Trophoblast cell (in vitro differentiated cells and primary cell): ENCODE data around the gene EID1.

Source experiments
- DNase-seq, 2 donors: peaks; one replicate each; pipeline ENCODE4 v3.0.0-alpha.2; 2016
- H2AFZ ChIP-seq: 2 replicates; pipeline ENCODE4 v1.6.1; 2013; ENCODE audit warnings: low read length, moderate library complexity, mild to moderate bottlenecking; ENCODE audit not compliant: insufficient read depth, poor library complexity
- H2AK5ac ChIP-seq: 2 replicates; pipeline ENCODE4 v1.6.1; 2013; ENCODE audit warnings: mild to moderate bottlenecking, low read length
- H2BK120ac ChIP-seq: 2 replicates; pipeline ENCODE4 v1.6.1; 2013; ENCODE audit warnings: low read length, mild to moderate bottlenecking, moderate library complexity; ENCODE audit not compliant: insufficient read depth, poor library complexity
- H2BK12ac ChIP-seq: 2 replicates; pipeline ENCODE4 v1.6.1; 2013; ENCODE audit warnings: mild to moderate bottlenecking, low read length, moderate library complexity
- H2BK5ac ChIP-seq: 2 replicates; pipeline ENCODE4 v1.6.1; 2013; ENCODE audit warnings: low read length, low read depth, moderate library complexity, mild to moderate bottlenecking; ENCODE audit not compliant: poor library complexity
- H3K14ac ChIP-seq: 2 replicates; pipeline ENCODE4 v1.6.1; 2013; ENCODE audit warnings: mild to moderate bottlenecking, low read length
- H3K18ac ChIP-seq: 2 replicates; pipeline ENCODE4 v1.6.1; 2013; ENCODE audit warnings: mild to moderate bottlenecking, low read length
- H3K23ac ChIP-seq: 2 replicates; pipeline ENCODE4 v1.6.1; 2013; ENCODE audit warnings: low read length
- H3K27ac ChIP-seq: 2 replicates; pipeline ENCODE4 v1.5.1; 2013; ENCODE audit warnings: low read depth, mild to moderate bottlenecking, inconsistent platforms, low read length, moderate library complexity
- H3K27me3 ChIP-seq: 2 replicates; pipeline ENCODE4 v1.6.1; 2013; ENCODE audit warnings: inconsistent platforms, mild to moderate bottlenecking, low read length, moderate library complexity; ENCODE audit not compliant: insufficient read depth
- H3K36me3 ChIP-seq, 2 experiments: 1 replicate in 1 of 2; 2 replicates in 1 of 2; pipeline ENCODE4 v1.6.1; 2013; ENCODE audit warnings: low read length in 2 of 2, mild to moderate bottlenecking in 2 of 2, moderate library complexity in 1 of 2; ENCODE audit not compliant: insufficient read depth in 2 of 2, control insufficient read depth in 1 of 2
- H3K4ac ChIP-seq: 2 replicates; pipeline ENCODE4 v1.6.1; 2013; ENCODE audit warnings: low read depth, mild to moderate bottlenecking, low read length, moderate library complexity
- H3K4me1 ChIP-seq, 2 experiments: 1 replicate in 1 of 2; 2 replicates in 1 of 2; pipeline ENCODE4 v1.6.1; 2013; ENCODE audit warnings: low read length in 2 of 2, mild to moderate bottlenecking in 2 of 2, moderate library complexity in 1 of 2; ENCODE audit not compliant: insufficient read depth in 2 of 2, control insufficient read depth in 1 of 2
- H3K4me2 ChIP-seq: 2 replicates; pipeline ENCODE4 v1.6.1; 2013; ENCODE audit warnings: inconsistent platforms, mild to moderate bottlenecking, low read length, moderate library complexity
- H3K4me3 ChIP-seq: 2 replicates; pipeline ENCODE4 v1.5.1; 2013; ENCODE audit warnings: mild to moderate bottlenecking, low read depth, low read length, inconsistent platforms
- H3K79me1 ChIP-seq: one replicate; pipeline ENCODE4 v1.6.1; 2013; ENCODE audit warnings: low read length
- H3K79me2 ChIP-seq: 2 replicates; pipeline ENCODE4 v1.6.1; 2013; ENCODE audit warnings: low read length, mild to moderate bottlenecking; ENCODE audit not compliant: control insufficient read depth, insufficient read depth, poor library complexity
- H3K9ac ChIP-seq: 2 replicates; pipeline ENCODE4 v1.6.1; 2013; ENCODE audit warnings: mild to moderate bottlenecking, low read length
- H3K9me3 ChIP-seq: 2 replicates; pipeline ENCODE4 v1.6.1; 2013; ENCODE audit warnings: low read depth, mild to moderate bottlenecking, control low read depth, inconsistent platforms, low read length; ENCODE audit not compliant: insufficient read depth
- H4K12ac ChIP-seq: 2 replicates; pipeline ENCODE4 v1.6.1; 2013; ENCODE audit warnings: low read depth, mild to moderate bottlenecking, low read length, moderate library complexity
- H4K8ac ChIP-seq: 2 replicates; pipeline ENCODE4 v1.6.1; 2013; ENCODE audit warnings: low read depth, mild to moderate bottlenecking, low read length, moderate library complexity
- H4K91ac ChIP-seq: one replicate; pipeline ENCODE4 v1.6.1; 2013; ENCODE audit warnings: low read depth, mild to moderate bottlenecking, low read length, moderate library complexity
- WGBS: extraction: QIAGEN DNeasy Blood & Tissue Kit; methylation state at CpG from one replicate; pipeline ENCODE4 v1.1.7; 2013; ENCODE audit warnings: missing lambda C conversion rate; ENCODE audit not compliant: insufficient read length, insufficient coverage; ENCODE audit errors: extremely low coverage; 5-methylcytosine and 5-hydroxymethylcytosine counted together

EID1 gene

DNA sequence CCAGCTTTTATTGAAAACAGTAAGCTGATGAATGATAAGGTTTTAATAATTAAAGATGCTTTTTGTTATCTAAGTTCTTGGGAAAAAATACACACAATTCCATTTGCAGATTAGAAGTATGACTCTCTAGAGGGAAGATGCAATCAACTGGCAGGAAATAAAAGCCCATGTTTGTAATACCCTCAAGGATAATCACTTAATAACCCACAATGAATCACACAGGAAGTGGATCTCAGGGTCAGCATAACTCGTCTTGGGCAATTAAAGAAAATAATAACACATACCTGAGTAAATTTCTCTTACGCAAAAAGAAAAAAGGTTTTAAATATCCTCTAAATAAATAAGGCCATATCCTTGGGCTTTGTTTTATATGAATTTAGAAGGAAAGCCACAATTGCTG is 9.4 kb upstream of the EID1 start:
- no peak overlapping the region for H3K18ac ChIP-seq
- no CpG with 5 or more reads among the region's 2 CpGs for WGBS

DNA sequence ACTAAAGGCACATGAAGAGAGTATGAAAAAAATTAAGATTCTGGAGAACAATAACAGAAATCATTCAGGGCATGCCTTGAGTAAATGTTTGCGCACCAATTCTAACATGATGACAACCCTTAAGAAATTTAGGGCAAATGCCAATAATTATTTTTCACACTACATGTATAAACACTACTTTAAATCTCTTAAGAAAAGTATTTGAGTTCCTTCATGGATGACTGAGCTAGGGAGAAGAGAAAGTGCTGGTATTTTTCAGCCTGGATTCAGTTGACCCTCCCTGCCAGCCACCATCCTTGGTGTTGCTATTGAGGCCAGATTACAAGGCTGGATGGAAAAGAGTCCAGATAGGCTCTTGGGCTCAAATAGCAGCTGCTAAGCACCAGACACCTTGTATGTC is 8.0 kb upstream of the EID1 start:
- Histone ChIP-seq H2AFZ (no peak overlapping the region), H3K4me3 (no peak overlapping the region), H2BK120ac (no peak overlapping the region), H3K23ac (no peak overlapping the region), H3K18ac (no peak overlapping the region), H4K91ac (no peak overlapping the region), H3K9ac (peak overlapping the region; percentile 68), H3K27ac (no peak overlapping the region), H3K4me1 (peaks cover 0 to 1% of the 10 kb centered on the region in 2 experiments), H3K14ac (no peak overlapping the region), H2BK5ac (no peak overlapping the region), H3K27me3 (no peaks in the 10 kb centered on the region), H2AK5ac (no peak overlapping the region), H4K8ac (no peak overlapping the region), H3K4me2 (no peak overlapping the region), H3K9me3 (no peaks in the 10 kb centered on the region), H4K12ac (no peak overlapping the region), H2BK12ac (no peak overlapping the region), H3K79me2 (no peaks in the 10 kb centered on the region), H3K36me3 (no peaks in the 10 kb centered on the region), H3K79me1 (no peaks in the 10 kb centered on the region), H3K4ac (no peak overlapping the region)
- no peak for DNase-seq
- WGBS, result no CpG with 5 or more reads among the region's 1 CpG

More for the DNA sequence above, 9.4 kb upstream of the EID1 start:
- Histone ChIP-seq H3K4me2 (no peak overlapping the region), H3K4ac (no peak overlapping the region), H3K9ac (no peak overlapping the region), H3K14ac (no peak overlapping the region), H3K4me1 (peaks cover 0 to 1% of the 10 kb centered on the region in 2 experiments), H2AFZ (no peak overlapping the region), H2BK5ac (no peak overlapping the region), H4K91ac (no peak overlapping the region), H3K79me1 (no peaks in the 10 kb centered on the region), H2AK5ac (no peak overlapping the region), H2BK120ac (no peak overlapping the region), H3K9me3 (no peaks in the 10 kb centered on the region), H3K79me2 (no peaks in the 10 kb centered on the region), H3K23ac (no peak overlapping the region), H4K12ac (no peak overlapping the region), H3K27ac (no peak overlapping the region), H3K4me3 (no peak overlapping the region), H3K36me3 (no peaks in the 10 kb centered on the region), H2BK12ac (no peak overlapping the region), H3K27me3 (no peaks in the 10 kb centered on the region), H4K8ac (no peak overlapping the region)
- peak in 1 of 2 donors; percentile 5 for DNase-seq

- Histone ChIP-seq H3K4me3 (no peak overlapping the region), H3K18ac (no peak overlapping the region), H3K79me1 (no peaks in the 10 kb centered on the region), H4K8ac (no peak overlapping the region), H3K4ac (no peak overlapping the region), H2BK5ac (no peak overlapping the region), H2AK5ac (no peak overlapping the region), H3K4me2 (no peak overlapping the region), H3K9me3 (no peaks in the 10 kb centered on the region), H2AFZ (no peak overlapping the region), H4K12ac (no peak overlapping the region), H3K4me1 (peaks cover 0 to 1% of the 10 kb centered on the region in 2 experiments), H3K27ac (no peak overlapping the region), H3K23ac (no peak overlapping the region), H3K36me3 (no peaks in the 10 kb centered on the region), H3K79me2 (no peaks in the 10 kb centered on the region), H4K91ac (no peak overlapping the region), H3K27me3 (no peaks in the 10 kb centered on the region), H3K14ac (no peak overlapping the region), H3K9ac (no peak overlapping the region), H2BK120ac (no peak overlapping the region), H2BK12ac (no peak overlapping the region)
- DNase-seq, result peak in 1 of 2 donors; percentile 65
Observed at GRCh38 chr15:48871542-48871941, 6.4 kb upstream of the EID1 start.

DNA sequence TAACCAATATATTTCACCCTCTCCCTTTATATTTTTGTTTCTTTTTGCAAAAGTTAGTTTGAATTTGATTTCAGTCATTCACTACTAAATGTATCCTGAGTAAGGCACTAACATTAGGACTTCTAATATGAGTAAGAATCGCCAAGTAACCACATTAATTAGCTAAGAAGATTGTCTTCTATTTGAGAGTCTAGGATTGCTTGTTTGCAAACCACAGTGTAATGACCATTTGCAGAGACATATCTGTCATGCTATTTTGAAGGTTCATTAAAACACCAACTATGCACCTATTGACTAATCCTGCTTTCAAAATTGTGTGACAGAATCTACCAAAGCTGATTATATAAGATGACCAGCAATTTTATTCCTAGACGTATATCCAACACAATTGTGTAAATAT is 5.3 kb upstream of the EID1 start:
- Histone ChIP-seq H3K4me1 (peaks cover 0 to 1% of the 10 kb centered on the region in 2 experiments), H3K9ac (no peak overlapping the region), H3K27ac (no peak overlapping the region), H2AK5ac (no peak overlapping the region), H3K14ac (no peak overlapping the region), H2AFZ (no peak overlapping the region), H3K4me2 (no peak overlapping the region), H3K4me3 (no peak overlapping the region), H4K8ac (no peak overlapping the region), H3K9me3 (no peaks in the 10 kb centered on the region), H3K27me3 (no peaks in the 10 kb centered on the region), H3K4ac (no peak overlapping the region), H3K36me3 (no peaks in the 10 kb centered on the region), H2BK5ac (no peak overlapping the region), H3K23ac (no peak overlapping the region), H3K79me2 (no peaks in the 10 kb centered on the region), H3K18ac (no peak overlapping the region), H2BK12ac (no peak overlapping the region), H4K12ac (no peak overlapping the region), H2BK120ac (no peak overlapping the region), H4K91ac (no peak overlapping the region), H3K79me1 (peaks cover under 1% of the 10 kb centered on the region)
- no peak for DNase-seq
- no CpG with 5 or more reads among the region's 2 CpGs for WGBS
